ENCODE data around the gene GPRIN2.
"Not testable (repeated sequence)": the region's sequence is repeated elsewhere in the genome, so short reads cannot be mapped to it uniquely, and the experiment has no call there.

Gene GPRIN2

GRCh38 chr10:46573314-46573713, 16.9 kb upstream of the GPRIN2 start:
- not testable (repeated sequence) for DNase-seq (ENCODE audit: insufficient read length); FAIRE-seq

DNA sequence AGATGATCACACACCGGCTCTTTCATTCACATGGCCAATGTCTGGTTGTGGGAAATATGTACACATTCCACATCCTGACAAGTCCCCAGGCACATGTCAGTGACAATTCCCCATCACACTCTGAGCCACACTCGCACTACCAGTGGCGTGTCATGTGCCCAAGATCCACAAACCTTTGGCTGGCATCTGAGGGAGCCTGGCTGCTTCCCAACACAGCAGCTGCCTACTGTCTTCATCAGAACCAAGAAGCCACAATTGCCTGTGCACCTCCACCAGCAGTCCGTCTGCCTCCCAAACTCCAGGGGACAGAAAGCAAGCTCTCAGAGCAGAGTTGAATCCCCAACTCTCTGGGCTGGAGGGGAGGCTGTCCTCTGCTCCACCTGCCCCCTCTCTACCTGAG, 16.3 kb upstream of the GPRIN2 start:
- DNase-seq (ENCODE audit: insufficient read length); FAIRE-seq: not testable (repeated sequence)

- not testable (repeated sequence) for FAIRE-seq; DNase-seq (ENCODE audit: insufficient read length)
Measured at GRCh38 chr10:46570655-46571054, 14.2 kb upstream of the GPRIN2 start.

- DNase-seq (ENCODE audit: insufficient read length); FAIRE-seq: not testable (repeated sequence)
Measured at GRCh38 chr10:46567151-46567550, 10.7 kb upstream of the GPRIN2 start.

DNA sequence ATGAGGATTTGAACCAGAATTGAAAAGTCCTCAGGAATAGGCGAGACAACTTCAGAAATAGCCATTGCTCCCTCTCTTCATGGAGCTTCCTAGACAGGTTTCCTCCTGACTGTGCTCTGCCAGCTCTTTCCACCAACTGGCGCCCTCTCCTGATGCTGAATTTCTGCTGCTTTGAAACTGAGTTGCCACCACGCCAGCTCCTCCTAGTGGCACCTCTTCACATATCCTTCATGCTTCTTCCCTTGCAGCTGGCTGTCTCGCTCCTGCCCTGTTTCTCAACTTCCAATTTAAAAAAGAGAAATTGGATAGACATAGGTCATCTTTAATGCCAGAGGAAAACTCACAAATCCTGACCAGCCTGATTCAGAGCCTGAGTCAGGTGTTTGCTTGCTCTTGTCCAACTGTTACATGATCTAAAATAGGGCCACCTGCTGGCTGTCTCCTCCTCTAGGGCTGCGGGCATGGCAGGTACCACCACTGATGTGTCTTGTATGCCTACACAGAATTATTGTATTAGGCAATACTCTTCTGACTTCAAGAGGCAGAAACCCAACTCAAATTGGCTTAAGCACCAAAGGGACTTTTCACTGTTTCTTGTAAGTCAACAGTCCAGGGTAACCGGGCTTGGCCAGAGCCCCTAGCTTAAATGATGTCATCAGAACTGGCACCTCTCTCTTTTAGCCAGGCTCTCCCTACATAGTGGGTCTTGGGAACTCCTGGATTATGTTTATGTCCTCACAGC, 9.3 kb upstream of the GPRIN2 start:
- FAIRE-seq; DNase-seq (ENCODE audit: insufficient read length): not testable (repeated sequence)

- TF ChIP-seq TAF1 (IDR thresholded peaks at IDR 0.05; ENCODE audit: borderline replicate concordance, low read depth, low read length) (no peak), POLR2AphosphoS5 (IDR thresholded peaks at IDR 0.05; ENCODE audit: low read depth, low read length) (no peak), POLR2A (IDR thresholded peaks at IDR 0.05; ENCODE audit: low read depth, low read length) (no peak)
- FAIRE-seq (no peak), DNase-seq (ENCODE audit: insufficient read length) (no peak)
Measured at GRCh38 chr10:46560952-46561351, 4.5 kb upstream of the GPRIN2 start.

DNA sequence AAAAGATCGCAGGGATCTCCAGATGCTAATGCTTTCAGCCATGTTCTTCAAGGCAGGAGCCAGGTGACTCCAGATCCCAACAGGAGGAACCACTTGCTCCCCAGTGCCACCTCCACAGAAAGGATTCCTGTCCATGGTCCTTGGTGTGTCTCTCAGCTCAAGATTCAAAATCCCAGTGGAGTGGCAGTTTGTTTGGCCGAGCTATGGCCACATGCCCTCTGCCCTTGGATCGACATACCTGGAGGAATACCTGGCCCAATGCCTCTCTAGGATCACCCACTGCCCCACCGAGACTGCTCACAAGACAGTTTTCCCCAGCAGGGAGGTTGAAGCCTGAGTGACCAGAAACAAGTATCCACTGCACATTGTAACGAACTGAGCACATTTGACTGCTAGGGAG, 3.9 kb upstream of the GPRIN2 start:
- no peak for DNase-seq (ENCODE audit: insufficient read length)
- FAIRE-seq: no peak
- TF ChIP-seq POLR2A (IDR thresholded peaks at IDR 0.05; ENCODE audit: low read depth, low read length) (no peak), TAF1 (IDR thresholded peaks at IDR 0.05; ENCODE audit: borderline replicate concordance, low read depth, low read length) (no peak), POLR2AphosphoS5 (IDR thresholded peaks at IDR 0.05; ENCODE audit: low read depth, low read length) (no peak)

GRCh38 chr10:46559231-46559671, 2.8 kb upstream of the GPRIN2 start:
- FAIRE-seq: no peak
- DNase-seq (ENCODE audit: insufficient read length): no peak
- no peak for TF ChIP-seq TAF1 (IDR thresholded peaks at IDR 0.05; ENCODE audit: borderline replicate concordance, low read depth, low read length)
- TF ChIP-seq POLR2A (IDR thresholded peaks at IDR 0.05; ENCODE audit: low read depth, low read length): no peak
- no peak for TF ChIP-seq POLR2AphosphoS5 (IDR thresholded peaks at IDR 0.05; ENCODE audit: low read depth, low read length)

DNA sequence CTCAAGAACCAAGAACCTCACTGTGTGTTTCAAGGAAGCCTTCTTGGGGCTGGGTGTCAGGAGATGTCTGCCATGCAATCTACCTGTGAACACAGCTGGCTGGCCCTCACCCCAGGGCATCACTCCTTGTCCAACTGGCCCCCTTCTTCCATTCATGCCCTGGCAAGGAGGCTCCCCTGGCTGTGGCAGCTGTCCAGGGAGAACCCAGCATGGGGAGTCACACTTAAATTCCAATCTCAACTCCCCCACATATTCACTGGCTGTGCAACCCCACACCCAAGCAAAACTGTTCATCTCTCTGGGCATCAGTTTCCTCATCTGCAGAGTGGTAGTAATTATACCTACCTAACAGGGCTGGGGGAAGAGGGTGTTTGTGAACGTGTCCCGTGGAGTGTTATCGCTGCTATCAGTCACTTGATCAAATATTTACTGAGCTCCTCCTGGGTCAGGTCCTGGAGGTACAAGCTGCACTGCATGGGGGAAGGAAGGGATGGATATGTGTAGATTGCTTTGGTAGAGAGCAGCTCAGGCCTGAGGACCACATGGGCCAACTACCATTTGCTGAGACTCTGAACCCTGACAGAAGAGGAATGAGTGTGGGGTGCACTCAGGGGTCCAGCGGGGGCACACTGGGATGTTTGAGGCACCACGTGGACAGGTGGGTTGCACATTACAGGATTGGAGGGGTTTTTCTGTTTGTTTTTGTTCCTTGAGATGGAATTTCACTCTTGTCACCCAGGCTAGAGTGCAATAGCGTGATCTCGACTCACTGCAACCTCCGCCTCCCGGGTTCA, 2.1 kb upstream of the GPRIN2 start:
- no peak for TF ChIP-seq POLR2A (IDR thresholded peaks at IDR 0.05; ENCODE audit: low read depth, low read length)
- TF ChIP-seq POLR2AphosphoS5 (IDR thresholded peaks at IDR 0.05; ENCODE audit: low read depth, low read length): no peak
- TF ChIP-seq TAF1 (IDR thresholded peaks at IDR 0.05; ENCODE audit: borderline replicate concordance, low read depth, low read length): no peak
- no peak for FAIRE-seq

DNA sequence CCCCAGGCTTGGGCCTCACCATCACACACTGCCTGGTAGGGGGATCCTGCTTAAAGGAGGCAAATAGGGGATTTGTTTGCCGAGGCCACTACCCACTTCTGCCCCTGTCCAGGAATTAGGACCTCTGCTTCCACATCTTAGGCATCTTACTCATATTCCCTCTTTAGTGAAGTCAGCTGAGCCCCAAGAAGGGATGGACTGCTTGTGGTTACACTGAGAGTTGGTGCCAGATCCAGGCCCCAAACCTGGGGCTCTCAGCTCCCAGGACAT, 1.6 kb upstream of the GPRIN2 start:
- no peak for FAIRE-seq
- DNase-seq (ENCODE audit: insufficient read length): no peak
- TF ChIP-seq POLR2A (IDR thresholded peaks at IDR 0.05; ENCODE audit: low read depth, low read length): no peak
- TF ChIP-seq POLR2AphosphoS5 (IDR thresholded peaks at IDR 0.05; ENCODE audit: low read depth, low read length): no peak
- TF ChIP-seq TAF1 (IDR thresholded peaks at IDR 0.05; ENCODE audit: borderline replicate concordance, low read depth, low read length): no peak

More for the DNA sequence above, 2.1 kb upstream of the GPRIN2 start:
- no peak for DNase-seq (ENCODE audit: insufficient read length)

DNA sequence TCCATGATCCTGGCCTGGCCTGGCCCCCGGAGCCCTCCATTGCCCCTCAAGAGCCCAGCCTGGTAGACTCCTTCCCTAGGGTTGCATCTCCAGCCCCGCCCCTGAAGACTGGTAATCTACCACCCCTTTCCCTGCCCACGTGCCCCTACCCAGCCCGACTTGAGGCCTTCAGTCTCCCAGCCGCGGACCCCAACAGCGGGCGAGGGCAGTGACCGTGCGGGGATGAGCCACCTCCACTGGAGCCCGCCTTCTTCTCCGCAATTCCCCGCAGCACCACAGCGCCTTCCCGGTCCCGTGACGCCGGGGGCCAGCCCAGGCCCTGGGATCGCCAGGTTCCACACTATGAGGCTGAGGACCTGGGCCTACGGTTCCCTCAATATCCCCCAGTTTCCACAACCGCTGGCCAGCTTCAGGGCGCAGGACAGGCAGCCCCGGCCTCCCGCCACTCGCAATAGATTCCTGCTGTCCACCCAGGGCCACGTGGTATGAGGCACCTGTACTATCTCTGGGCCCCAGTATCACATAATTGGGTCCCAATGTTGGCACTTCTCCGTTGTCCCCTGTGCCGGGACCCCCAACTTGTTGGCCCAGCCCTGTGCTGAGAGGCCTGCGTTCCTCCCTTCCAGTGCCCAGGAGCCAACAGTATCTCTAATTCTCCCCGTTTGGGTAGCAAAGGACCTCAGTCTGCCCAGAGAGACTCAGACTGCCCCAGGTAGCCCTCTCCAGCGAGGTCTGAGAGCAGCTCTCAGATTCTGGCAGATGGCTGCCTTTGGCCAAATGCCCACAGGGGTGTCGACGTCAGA, 1.1 kb upstream of the GPRIN2 start:
- no peak for DNase-seq (ENCODE audit: insufficient read length)
- no peak for FAIRE-seq
- TF ChIP-seq POLR2AphosphoS5 (IDR thresholded peaks at IDR 0.05; ENCODE audit: low read depth, low read length): no peak
- TF ChIP-seq POLR2A (IDR thresholded peaks at IDR 0.05; ENCODE audit: low read depth, low read length): no peak
- TF ChIP-seq TAF1 (IDR thresholded peaks at IDR 0.05; ENCODE audit: borderline replicate concordance, low read depth, low read length): no peak

GRCh38 chr10:46555713-46556514, 544 bp downstream of the GPRIN2 start:
- no peak for FAIRE-seq
- DNase-seq (ENCODE audit: insufficient read length): no peak
- TF ChIP-seq TAF1 (IDR thresholded peaks at IDR 0.05; ENCODE audit: borderline replicate concordance, low read depth, low read length) (no peak), POLR2A (IDR thresholded peaks at IDR 0.05; ENCODE audit: low read depth, low read length) (no peak), POLR2AphosphoS5 (IDR thresholded peaks at IDR 0.05; ENCODE audit: low read depth, low read length) (no peak)
